AG09309 (cell line): ENCODE measurements around the gene DNAJC13.

Source experiments
- DNase-seq: peaks from one replicate; pipeline ENCODE4 v3.0.0-alpha.2; 2010; ENCODE audit warnings: low read depth
- H3K4me3 ChIP-seq: 2 replicates; pipeline ENCODE4 v1.5.1; 2011; ENCODE audit warnings: mild to moderate bottlenecking, low read depth, low read length, moderate library complexity; ENCODE audit not compliant: control insufficient read depth
- CTCF ChIP-seq: IDR thresholded peaks from 2 replicates; pipeline ENCODE4 v1.5.1; 2011; ENCODE audit warnings: mild to moderate bottlenecking, low read depth, low read length, inconsistent platforms; ENCODE audit not compliant: insufficient read depth, control insufficient read depth; ENCODE audit errors: missing control alignments

Gene DNAJC13

GRCh38 chr3:132537297-132537696 lies 120.0 kb downstream of the DNAJC13 start:
- TF ChIP-seq CTCF, result no peak
- no peak overlapping the region for H3K4me3 ChIP-seq
- no peak for DNase-seq

GRCh38 chr3:132538072-132538471 lies 120.8 kb downstream of the DNAJC13 start:
- no peak for TF ChIP-seq CTCF
- no peak for DNase-seq
- H3K4me3 ChIP-seq, result no peak overlapping the region

GRCh38 chr3:132539681-132540080 lies 122.4 kb downstream of the DNAJC13 start:
- TF ChIP-seq CTCF, result no peak
- no peak overlapping the region for H3K4me3 ChIP-seq
- DNase-seq, result no peak

GRCh38 chr3:132542577-132542976 lies 125.3 kb downstream of the DNAJC13 start:
- no peak overlapping the region for H3K4me3 ChIP-seq
- no peak for TF ChIP-seq CTCF
- DNase-seq, result no peak

- DNase-seq, result peak; percentile 89
- H3K4me3 ChIP-seq, result no peak overlapping the region
- TF ChIP-seq CTCF, result no peak
Observed at GRCh38 chr3:132543011-132543739, 125.9 kb downstream of the DNAJC13 start.

GRCh38 chr3:132544130-132544529 lies 126.8 kb downstream of the DNAJC13 start:
- no peak for TF ChIP-seq CTCF
- no peak for DNase-seq
- H3K4me3 ChIP-seq, result no peak overlapping the region
